22Rv1 (cell line): ENCODE results near the gene LDAF1.
"Not testable (repeated sequence)": the region's sequence is repeated elsewhere in the genome, so short reads cannot be mapped to it uniquely, and the experiment has no call there.

Experiments used
- H3K27ac ChIP-seq: fragments of 450-650 bp; 2 replicates; pipeline ENCODE4 v1.5.1; 2017
- CTCF ChIP-seq: fragments of 450-650 bp; IDR thresholded peaks from 2 replicates; pipeline ENCODE4 v1.5.1; 2017; ENCODE audit warnings: mild to moderate bottlenecking
- ZFX ChIP-seq: fragments of 450-650 bp; IDR thresholded peaks from 2 replicates; pipeline ENCODE4 v1.6.1; 2017; ENCODE audit warnings: antibody characterized with exemption, borderline replicate concordance

The LDAF1 gene

GRCh38 chr16:21128991-21129390 is 29.5 kb upstream of the LDAF1 start:
- TF ChIP-seq CTCF: no peak
- TF ChIP-seq ZFX: no peak
- no peak overlapping the region for H3K27ac ChIP-seq

GRCh38 chr16:21130811-21131210 is 27.7 kb upstream of the LDAF1 start:
- no peak overlapping the region for H3K27ac ChIP-seq
- TF ChIP-seq CTCF (no peak), ZFX (no peak)

GRCh38 chr16:21134053-21134452 is 24.4 kb upstream of the LDAF1 start:
- TF ChIP-seq ZFX: no peak
- no peak for TF ChIP-seq CTCF
- H3K27ac ChIP-seq: no peak overlapping the region

GRCh38 chr16:21145738-21146137 is 12.7 kb upstream of the LDAF1 start:
- H3K27ac ChIP-seq: no peak overlapping the region
- TF ChIP-seq CTCF (no peak), ZFX (no peak)

- TF ChIP-seq CTCF: no peak
- no peak for TF ChIP-seq ZFX
- H3K27ac ChIP-seq: no peak within 1 kb of the TSS
These were observed 8.0 kb upstream of the LDAF1 start, which contains the start of gene DNAH3 for GRCh38 chr16:21150375-21151001. DNAH3 (minus strand) TSS chr16:21150846; CDS start chr16:21150319, 527 bp downstream.

DNA sequence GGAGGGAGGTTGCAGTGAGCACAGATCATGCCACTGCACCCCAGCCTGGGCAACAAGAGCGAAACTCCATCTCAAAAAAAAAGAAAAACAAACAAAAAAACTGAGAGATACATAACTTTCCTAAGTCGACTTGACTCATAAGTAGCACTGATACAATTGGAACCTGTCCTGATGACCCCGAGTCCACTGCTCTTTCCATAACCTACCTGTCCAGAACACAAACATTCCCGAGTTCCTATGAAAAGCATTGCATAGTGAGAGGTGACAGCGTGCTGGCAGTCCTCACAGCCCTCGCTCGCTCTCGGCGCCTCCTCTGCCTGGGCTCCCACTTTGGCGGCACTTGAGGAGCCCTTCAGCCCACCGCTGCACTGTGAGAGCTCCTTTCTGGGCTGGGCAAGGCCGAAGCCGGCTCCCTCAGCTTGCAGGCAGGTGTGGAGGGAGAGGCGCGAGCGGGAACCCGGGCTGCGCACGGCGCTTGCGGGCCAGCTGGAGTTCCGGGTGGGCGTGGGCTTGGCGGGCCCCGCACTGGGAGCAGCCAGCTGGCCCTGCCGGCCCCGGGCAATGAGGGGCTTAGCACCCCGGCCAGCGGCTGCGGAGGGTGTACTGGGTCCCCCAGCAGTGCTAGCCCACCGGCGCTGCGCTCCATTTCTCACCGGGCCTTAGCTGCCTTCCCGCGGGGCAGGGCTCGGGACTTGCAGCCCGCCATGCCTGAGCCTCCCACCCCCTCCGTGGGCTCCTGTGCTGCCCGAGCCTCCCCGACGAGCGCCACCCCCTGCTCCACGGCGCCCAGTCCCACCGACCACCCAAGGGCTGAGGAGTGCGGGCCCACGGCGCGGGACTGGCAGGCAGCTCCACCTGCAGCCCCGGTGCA is 6.1 kb upstream of the LDAF1 start:
- not testable (repeated sequence) for H3K27ac ChIP-seq

DNA sequence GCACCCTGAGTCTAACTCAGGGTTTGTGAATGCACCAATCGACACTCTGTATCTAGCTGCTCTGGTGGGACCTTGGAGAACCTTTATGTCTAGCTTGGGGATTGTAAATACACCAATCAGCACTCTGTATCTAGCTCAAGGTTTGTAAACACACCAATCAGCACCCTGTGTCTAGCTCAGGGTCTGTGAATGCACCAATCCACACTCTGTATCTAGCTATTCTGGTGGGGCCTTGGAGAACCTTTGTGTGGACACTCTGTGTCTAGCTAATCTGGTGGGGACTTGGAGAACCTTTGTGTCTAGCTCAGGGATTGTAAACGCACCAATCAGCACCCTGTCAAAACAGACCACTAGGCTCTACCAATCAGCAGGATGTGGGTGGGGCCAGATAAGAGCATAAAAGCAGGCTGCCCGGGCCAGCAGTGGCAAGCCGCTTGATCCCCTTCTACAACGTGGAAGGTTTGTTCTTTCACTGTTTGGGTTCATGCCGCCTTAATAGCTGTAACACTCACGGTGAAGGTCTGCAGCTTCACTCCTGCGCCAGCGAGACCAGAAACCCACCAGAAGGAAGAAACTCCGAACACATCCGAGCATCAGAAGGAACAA is 5.2 kb upstream of the LDAF1 start:
- H3K27ac ChIP-seq: not testable (repeated sequence)

DNA sequence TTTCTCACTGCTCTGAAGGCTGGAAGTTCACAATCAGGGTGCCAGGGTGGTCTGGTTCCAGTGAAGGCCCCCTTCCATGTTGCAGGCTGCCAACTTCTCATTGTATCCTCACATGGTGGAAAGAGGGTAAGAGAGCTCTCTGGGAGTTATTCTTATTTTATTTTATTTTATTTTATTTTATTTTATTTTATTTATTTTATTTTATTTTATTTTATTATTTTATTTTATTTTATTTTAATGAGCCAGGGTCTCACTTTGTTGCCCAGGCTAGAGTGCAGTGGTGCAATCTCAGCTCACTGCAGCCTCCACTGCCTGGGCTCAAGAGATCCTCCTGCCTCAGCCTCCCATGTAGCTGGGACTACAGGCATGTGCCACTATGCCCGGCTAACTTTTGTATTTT is 2.5 kb upstream of the LDAF1 start:
- not testable (repeated sequence) for H3K27ac ChIP-seq
